Activated CD8-positive, alpha-beta T cell treated with anti-CD3 and anti-CD28 coated beads for 36 hours (primary cell): ENCODE data around the gene ECI2. TPM values are rescaled to one million over a fixed set of nuclear protein-coding genes. Genes with fewer than 3 reads are reported as not detected.

ENCODE experiments used
- ATAC-seq: fragments of 200-7000 bp; cut with Tn5 transposase; one replicate; pipeline ENCODE4 v1.10.0; 2021; ENCODE audit warnings: mild to moderate bottlenecking, moderate library complexity
- CTCF ChIA-PET: fragments of 350-600 bp; sonication (Branson Sonifier 250); formaldehyde crosslinking; loops from one replicate; lab custom pipeline; 2021; ENCODE audit warnings: antibody characterized with exemption; lab: Charles Lee
- POLR2A ChIA-PET: fragments of 350-600 bp; sonication (Branson Sonifier 250); formaldehyde crosslinking; loops from one replicate; lab custom pipeline; 2021; ENCODE audit warnings: antibody characterized with exemption; lab: Charles Lee
- DNase-seq: peaks from one replicate; pipeline ENCODE4 v3.0.0-alpha.2; 2020
- H3K27ac Mint-ChIP-seq: one replicate; pipeline ENCODE4 v1.8.0; 2021; ENCODE audit warnings: mild to moderate bottlenecking, mixed read lengths
- H3K27me3 Mint-ChIP-seq: one replicate; pipeline ENCODE4 v1.8.0; 2021; ENCODE audit warnings: mixed read lengths
- H3K36me3 Mint-ChIP-seq: one replicate; pipeline ENCODE4 v1.8.0; 2021; ENCODE audit warnings: low read depth, mixed read lengths
- H3K4me1 Mint-ChIP-seq: one replicate; pipeline ENCODE4 v1.8.0; 2021; ENCODE audit warnings: low read depth, mixed read lengths
- H3K4me3 Mint-ChIP-seq: one replicate; pipeline ENCODE4 v1.8.0; 2021; ENCODE audit warnings: mild to moderate bottlenecking, moderate library complexity, mixed read lengths
- H3K9me3 Mint-ChIP-seq: one replicate; pipeline ENCODE4 v1.8.0; 2021; ENCODE audit warnings: mixed read lengths
- intact Hi-C: fragments of 100-400 bp; cut with micrococcal nuclease; formaldehyde crosslinking; loops from one replicate; pipeline ENCODE4 v1.10.0; 2022
- total RNA-seq, 2 experiments: library from RNA; stranded (reverse); gene quantifications; one replicate each; pipeline ENCODE4 v1.2.3, GENCODE V29; 2021
- TF ChIP-seq, protein P1 (sequence below): fragments of 200-600 bp; IDR thresholded peaks from one replicate; pipeline ENCODE4 v1.8.0; 2022; ENCODE audit warnings: antibody characterized with exemption, mild to moderate bottlenecking

The ECI2 gene
- total RNA-seq, 2 experiments from 2014 or later, result 58.8 to 59.9 TPM

DNA sequence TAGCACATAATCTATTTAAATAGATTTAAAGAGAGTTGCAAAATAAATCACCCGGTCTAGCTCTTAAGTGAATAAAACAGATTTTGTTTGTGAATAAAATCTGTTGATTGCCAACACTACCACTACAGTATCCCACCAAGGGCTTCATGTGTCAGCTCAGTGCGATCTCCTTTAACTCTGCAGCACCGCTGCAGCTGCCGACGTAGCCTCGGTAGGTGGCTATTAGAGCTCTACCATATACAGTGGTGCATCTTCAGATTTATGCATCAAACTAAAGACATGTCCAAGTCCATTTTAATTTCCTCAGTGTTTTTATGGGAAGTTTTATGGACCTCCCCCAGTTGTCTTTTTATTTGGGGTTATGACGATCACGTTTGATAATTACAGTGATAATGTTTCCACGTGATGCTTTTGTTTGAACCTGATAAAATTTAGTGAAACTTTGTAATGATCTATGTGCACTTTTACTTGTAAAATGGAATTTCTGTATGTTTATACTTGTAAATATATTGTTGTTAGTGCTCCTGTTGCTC lies 26.7 kb downstream of the ECI2 start:
- POLR2A ChIA-PET, result no interaction called here
- Mint-ChIP-seq H3K9me3 (peaks cover 9% of the 10 kb centered on the region), H3K4me3 (no peak overlapping the region), H3K27me3 (no peaks in the 10 kb centered on the region), H3K4me1 (no peaks in the 10 kb centered on the region), H3K36me3 (no peaks in the 10 kb centered on the region), H3K27ac (no peak overlapping the region)
- intact Hi-C loops, result no loop called here
- DNase-seq (no peak), ATAC-seq (no peak)
- CTCF ChIA-PET, result interaction anchor here (1.4 kb wide), 1 partner anchor 9 kb away, joined by 5 read pairs; no protein-coding TSS in a partner anchor
- TF ChIP-seq, protein P1, sequence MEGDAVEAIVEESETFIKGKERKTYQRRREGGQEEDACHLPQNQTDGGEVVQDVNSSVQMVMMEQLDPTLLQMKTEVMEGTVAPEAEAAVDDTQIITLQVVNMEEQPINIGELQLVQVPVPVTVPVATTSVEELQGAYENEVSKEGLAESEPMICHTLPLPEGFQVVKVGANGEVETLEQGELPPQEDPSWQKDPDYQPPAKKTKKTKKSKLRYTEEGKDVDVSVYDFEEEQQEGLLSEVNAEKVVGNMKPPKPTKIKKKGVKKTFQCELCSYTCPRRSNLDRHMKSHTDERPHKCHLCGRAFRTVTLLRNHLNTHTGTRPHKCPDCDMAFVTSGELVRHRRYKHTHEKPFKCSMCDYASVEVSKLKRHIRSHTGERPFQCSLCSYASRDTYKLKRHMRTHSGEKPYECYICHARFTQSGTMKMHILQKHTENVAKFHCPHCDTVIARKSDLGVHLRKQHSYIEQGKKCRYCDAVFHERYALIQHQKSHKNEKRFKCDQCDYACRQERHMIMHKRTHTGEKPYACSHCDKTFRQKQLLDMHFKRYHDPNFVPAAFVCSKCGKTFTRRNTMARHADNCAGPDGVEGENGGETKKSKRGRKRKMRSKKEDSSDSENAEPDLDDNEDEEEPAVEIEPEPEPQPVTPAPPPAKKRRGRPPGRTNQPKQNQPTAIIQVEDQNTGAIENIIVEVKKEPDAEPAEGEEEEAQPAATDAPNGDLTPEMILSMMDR, result no peak

DNA sequence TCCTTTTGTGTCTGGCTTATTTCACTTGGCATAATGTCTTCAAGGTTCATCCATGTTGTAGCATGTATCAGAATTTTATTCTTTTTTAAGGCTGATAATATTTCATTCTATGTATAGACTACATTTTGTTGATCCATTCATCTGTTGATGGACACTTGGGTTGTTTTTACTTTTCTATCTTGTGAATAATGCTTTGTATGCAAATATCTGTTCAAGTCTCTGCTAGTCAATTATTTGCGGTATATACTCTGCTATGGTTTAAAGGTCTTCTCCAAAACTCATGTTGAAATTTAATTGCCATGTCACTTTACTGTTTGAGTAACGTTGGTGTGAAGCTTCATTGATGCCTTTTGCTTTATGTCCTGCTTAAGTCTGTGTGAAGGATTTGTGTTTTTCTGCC lies 27.5 kb downstream of the ECI2 start:
- ChIA-PET CTCF (interaction anchor here (1.4 kb wide), 1 partner anchor 9 kb away, joined by 5 read pairs; no protein-coding TSS in a partner anchor), POLR2A (no interaction called here)
- DNase-seq (no peak), ATAC-seq (no peak)
- peaks cover 5% of the 10 kb centered on the region for H3K9me3 Mint-ChIP-seq
- no peaks in the 10 kb centered on the region for H3K27me3 Mint-ChIP-seq
- no peaks in the 10 kb centered on the region for H3K4me1 Mint-ChIP-seq
- no peaks in the 10 kb centered on the region for H3K36me3 Mint-ChIP-seq
- TF ChIP-seq, protein P1, result no peak
- no peak overlapping the region for H3K4me3 Mint-ChIP-seq
- intact Hi-C loops, result no loop called here
- no peak overlapping the region for H3K27ac Mint-ChIP-seq

DNA sequence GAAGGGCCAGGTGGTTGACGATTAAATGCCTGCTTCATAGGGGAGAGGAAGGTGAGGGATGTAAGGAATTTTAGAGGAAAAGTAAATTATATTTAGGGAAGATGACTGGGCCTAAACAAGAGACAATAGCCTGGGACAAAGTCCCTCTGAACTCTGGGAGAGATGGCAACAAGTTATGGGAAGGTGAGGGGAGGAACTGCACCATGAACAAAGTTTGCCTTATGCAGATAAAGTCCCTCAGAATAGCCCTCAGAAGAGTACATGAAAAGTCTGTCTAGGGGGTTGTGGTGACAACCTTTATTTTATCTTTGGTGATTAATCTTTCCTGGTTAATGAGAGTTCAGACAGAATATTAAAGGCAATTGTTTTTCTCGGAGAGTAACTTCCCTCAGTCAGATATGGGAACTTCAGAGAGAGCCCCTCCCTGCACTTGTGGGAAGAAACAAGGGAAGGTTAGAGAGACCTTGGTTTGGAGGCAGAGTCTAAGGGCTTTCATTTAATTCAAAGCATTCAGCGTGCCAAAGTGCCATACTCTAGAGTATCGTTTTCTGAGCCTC lies 29.3 kb downstream of the ECI2 start:
- H3K27me3 Mint-ChIP-seq, result no peaks in the 10 kb centered on the region
- no peak overlapping the region for H3K4me3 Mint-ChIP-seq
- ChIA-PET POLR2A (interaction anchor here (0.6 kb wide), 1 partner anchor 296 kb away, joined by 3 read pairs; no protein-coding TSS in a partner anchor), CTCF (no interaction called here)
- H3K36me3 Mint-ChIP-seq, result no peaks in the 10 kb centered on the region
- no peak for ATAC-seq
- H3K9me3 Mint-ChIP-seq, result no peaks in the 10 kb centered on the region
- intact Hi-C loops, result no loop called here
- TF ChIP-seq, protein P1, result no peak
- no peak overlapping the region for H3K27ac Mint-ChIP-seq
- no peak for DNase-seq
- H3K4me1 Mint-ChIP-seq, result no peaks in the 10 kb centered on the region

DNA sequence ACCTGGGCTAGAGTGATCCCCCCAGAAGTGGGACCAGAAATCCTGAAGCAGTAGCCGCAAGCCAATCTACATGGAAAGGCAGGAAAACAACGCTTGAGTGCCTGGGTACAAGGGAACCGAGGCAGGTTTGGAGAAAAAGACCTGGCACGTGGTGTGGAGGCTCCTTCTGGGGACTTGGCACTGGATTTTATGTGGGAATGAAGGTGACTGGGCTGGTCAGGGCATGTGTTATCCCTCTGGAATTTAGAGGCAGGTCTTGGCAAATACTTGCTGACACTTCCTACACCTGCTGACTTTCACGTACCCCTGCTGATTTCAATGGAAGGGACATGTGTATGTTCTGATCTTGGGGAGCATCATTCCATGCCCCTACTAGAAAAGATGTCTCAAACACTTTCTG lies 31.4 kb downstream of the ECI2 start:
- intact Hi-C loops, result no loop called here
- Mint-ChIP-seq H3K36me3 (no peaks in the 10 kb centered on the region), H3K4me3 (no peak overlapping the region), H3K27me3 (no peaks in the 10 kb centered on the region), H3K9me3 (no peaks in the 10 kb centered on the region), H3K27ac (no peak overlapping the region), H3K4me1 (no peaks in the 10 kb centered on the region)
- ATAC-seq, result no peak
- CTCF ChIA-PET, result no interaction called here
- TF ChIP-seq, protein P1, result no peak
- no peak for DNase-seq
- POLR2A ChIA-PET, result no interaction called here

DNA sequence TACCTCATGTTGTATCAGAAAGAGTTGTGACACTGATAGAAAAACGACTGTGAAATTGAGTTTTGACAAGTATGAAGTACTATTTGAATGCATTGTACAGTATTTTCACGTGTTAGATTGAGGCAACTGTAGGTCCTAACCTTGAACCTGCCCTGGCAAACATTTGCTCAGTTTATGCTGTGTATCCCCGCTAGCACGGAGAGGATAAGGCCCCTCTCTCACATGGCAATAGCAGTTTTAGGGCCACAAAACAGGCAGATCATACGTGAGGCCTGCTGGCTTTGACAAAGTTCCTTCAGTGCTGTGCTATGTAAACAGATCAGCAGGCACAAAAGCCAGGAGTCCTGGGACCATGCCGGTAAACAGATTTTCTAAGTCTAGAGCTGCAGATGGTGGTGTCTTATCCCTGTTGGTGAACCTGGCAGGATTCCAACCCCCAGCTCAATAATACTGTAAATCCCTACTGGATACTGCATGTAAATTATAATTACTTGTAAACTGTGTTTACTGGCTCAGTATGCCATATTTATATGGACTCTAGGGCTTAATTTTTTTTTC lies 32.6 kb downstream of the ECI2 start:
- Mint-ChIP-seq H3K9me3 (no peaks in the 10 kb centered on the region), H3K27me3 (no peaks in the 10 kb centered on the region), H3K4me3 (no peak overlapping the region), H3K36me3 (no peaks in the 10 kb centered on the region), H3K4me1 (no peaks in the 10 kb centered on the region), H3K27ac (no peak overlapping the region)
- POLR2A ChIA-PET, result no interaction called here
- CTCF ChIA-PET, result interaction anchor here (0.9 to 2.2 kb wide), 3 partner anchors 52 to 107 kb away, joined by 3 to 7 read pairs (median 3); no protein-coding TSS in a partner anchor
- intact Hi-C loops, result no loop called here
- no peak for ATAC-seq
- TF ChIP-seq, protein P1, result no peak
- DNase-seq, result no peak
